Stimulated activated CD8-positive, alpha-beta memory T cell treated with anti-CD3 and anti-CD28 coated beads, Interleukin-15, amount 100 ng/mL, for 24 hours (primary cell): ENCODE measurements around the gene COL6A1.
"Not testable (repeated sequence)": the region's sequence is repeated elsewhere in the genome, so short reads cannot be mapped to it uniquely, and the experiment has no call there.

ENCODE experiments used
- DNase-seq: peaks from one replicate; pipeline ENCODE4 v3.0.0-alpha.2; 2020; ENCODE audit warnings: low read depth

Gene COL6A1

DNA sequence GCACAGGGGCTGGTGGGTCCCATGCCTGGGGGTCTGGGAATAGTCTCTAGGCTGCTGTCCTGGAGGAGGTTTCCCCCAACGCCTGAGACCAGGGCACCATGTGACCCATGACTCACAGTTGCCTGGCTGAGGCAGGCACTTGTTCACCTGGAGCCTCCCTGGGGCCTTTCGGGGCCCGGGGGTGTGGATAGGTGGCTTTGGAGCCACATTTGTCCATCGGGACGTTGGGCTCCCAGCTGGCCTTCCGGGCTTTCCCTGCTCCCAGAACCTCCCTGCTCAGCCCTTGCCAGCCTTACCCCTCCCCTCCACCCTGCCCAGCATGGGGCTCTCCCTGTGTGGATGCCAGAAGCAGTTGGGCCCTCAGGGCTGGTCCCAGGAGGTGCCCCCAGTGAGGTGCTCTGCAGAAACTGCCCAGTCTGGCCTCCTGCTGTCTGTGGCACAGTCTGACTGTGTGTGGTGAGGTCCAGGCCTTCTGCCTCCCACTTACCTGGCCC, 14.2 kb downstream of the COL6A1 start:
- no peak for DNase-seq

GRCh38 chr21:45996311-45997204, 15.0 kb downstream of the COL6A1 start:
- DNase-seq, result no peak

- DNase-seq, result no peak
These were observed 15.6 kb downstream of the COL6A1 start for GRCh38 chr21:45997205-45997494.

- no peak for DNase-seq
These were observed 16.1 kb downstream of the COL6A1 start for GRCh38 chr21:45997495-45998275.

GRCh38 chr21:45998276-45998701, 16.7 kb downstream of the COL6A1 start:
- DNase-seq, result no peak

GRCh38 chr21:45998871-45999580, 17.5 kb downstream of the COL6A1 start:
- DNase-seq, result no peak

DNA sequence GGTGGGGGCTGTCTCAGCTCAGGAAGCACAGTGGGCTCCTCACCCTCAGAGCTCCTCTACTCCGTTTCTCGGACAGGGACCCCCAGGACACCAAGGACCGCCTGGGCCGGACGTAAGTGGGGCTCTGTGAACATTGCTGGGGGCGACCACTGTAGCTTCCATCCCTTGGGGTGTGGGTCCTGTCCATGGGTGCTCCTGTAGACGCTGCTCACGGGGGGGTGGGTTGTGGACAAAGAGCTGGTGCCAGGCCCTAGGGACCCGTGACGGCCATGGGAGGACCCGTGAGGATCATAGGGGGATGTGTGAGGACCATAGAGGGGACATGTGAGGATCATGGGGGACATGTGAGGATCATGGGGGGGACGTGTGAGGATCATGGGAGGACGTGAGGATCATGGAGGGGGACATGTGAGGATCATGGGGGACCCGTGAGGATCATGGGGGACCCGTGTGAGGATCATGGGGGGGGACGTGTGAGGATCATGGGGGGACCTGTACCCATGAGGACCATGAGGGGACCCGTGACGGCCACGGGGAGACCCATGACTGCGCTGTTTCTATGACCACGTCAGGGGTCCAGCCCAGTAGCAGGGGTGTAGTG, 18.1 kb downstream of the COL6A1 start:
- DNase-seq, result no peak

DNA sequence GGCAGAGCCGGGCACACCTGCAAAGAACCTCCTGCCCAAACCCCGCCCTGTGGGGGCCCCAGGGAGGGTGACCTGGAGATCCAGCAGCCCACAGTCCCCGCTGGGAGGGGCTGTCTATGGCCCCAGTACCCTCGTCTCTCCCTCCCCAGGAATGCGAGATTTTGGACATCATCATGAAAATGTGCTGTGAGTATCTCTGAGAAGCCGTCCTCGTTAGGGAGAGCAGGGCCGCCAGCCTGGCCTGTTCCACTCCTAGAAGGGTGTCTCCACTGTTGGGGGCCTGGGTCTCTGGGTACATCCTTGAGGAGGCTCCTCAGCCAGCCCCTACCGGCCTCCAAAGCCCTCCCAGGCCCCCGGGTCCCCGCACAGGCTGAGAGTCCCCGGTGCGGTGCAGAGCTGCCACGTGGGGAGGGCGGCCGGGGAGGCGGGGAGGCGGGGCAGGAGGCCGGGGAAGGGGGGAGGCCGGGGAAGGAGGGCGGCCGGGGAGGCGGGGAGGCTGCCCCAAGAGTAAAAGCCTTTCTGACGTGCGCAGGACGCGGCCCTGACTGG, 18.7 kb downstream of the COL6A1 start:
- DNase-seq, result no peak

GRCh38 chr21:46000731-46001641, 19.4 kb downstream of the COL6A1 start:
- DNase-seq, result no peak

DNA sequence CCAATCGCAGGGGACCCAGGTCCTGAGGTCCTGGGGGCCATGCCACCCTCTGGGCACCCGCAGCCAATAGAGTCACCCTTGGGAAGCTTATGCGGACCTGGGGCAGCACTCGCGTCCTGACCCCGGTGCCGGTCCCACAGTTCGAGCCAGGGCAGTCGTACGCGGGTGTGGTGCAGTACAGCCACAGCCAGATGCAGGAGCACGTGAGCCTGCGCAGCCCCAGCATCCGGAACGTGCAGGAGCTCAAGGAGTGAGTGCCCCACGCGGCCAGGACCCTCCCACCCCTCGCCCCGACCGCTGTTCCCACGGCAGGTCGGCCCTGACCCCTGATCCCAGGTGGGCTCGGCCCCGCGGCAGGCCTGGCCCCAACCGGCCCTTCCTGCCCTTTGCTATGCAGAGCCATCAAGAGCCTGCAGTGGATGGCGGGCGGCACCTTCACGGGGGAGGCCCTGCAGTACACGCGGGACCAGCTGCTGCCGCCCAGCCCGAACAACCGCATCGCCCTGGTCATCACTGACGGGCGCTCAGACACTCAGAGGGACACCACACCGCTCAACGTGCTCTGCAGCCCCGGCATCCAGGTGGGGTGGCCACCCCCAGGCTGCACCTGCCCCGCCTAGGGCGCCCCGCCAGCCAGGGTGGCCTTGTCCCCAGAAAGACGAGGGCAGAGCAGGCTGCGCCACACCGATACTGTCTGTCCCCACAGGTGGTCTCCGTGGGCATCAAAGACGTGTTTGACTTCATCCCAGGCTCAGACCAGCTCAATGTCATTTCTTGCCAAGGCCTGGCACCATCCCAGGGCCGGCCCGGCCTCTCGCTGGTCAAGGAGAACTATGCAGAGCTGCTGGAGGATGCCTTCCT, 20.5 kb downstream of the COL6A1 start:
- DNase-seq, result no peak

GRCh38 chr21:46002841-46003574, 21.4 kb downstream of the COL6A1 start:
- no peak for DNase-seq

DNA sequence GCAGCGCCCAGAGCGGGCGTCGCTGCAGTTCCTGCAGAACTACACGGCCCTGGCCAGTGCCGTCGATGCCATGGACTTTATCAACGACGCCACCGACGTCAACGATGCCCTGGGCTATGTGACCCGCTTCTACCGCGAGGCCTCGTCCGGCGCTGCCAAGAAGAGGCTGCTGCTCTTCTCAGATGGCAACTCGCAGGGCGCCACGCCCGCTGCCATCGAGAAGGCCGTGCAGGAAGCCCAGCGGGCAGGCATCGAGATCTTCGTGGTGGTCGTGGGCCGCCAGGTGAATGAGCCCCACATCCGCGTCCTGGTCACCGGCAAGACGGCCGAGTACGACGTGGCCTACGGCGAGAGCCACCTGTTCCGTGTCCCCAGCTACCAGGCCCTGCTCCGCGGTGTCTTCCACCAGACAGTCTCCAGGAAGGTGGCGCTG, 22.0 kb downstream of the COL6A1 start:
- DNase-seq, result no peak

- no peak for DNase-seq
These were observed 22.7 kb downstream of the COL6A1 start for GRCh38 chr21:46004168-46004861.

- DNase-seq, result no peak
These were observed 23.5 kb downstream of the COL6A1 start for GRCh38 chr21:46005081-46005480.

GRCh38 chr21:46005481-46005881, 23.9 kb downstream of the COL6A1 start:
- DNase-seq, result no peak

DNA sequence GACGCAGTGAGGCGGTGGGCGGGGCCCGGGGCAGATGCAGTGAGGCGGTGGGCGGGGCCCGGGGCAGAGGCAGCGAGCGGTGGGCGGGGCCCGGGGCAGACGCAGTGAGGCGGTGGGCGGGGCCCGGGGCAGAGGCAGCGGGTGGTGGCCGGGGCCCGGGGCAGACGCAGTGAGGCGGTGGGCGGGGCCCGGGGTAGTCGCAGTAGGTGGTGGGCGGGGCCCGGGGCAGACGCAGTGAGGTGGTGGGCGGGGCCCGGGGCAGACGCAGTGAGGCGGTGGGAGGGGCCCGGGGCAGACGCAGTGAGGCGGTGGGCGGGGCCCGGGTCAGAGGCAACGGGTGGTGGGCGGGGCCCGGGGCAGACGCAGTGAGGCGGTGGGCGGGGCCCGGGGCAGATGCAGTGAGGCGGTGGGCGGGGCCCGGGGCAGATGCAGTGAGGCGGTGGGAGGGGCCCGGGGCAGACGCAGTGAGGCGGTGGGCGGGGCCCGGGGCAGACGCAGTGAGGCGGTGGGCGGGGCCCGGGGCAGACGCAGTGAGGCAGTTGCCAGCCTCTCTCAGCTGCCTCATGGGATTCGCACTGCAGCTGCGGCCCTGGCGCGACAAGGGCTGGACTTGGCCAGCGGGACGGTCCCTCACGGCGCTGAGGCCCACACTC, 24.4 kb downstream of the COL6A1 start:
- not testable (repeated sequence) for DNase-seq

DNA sequence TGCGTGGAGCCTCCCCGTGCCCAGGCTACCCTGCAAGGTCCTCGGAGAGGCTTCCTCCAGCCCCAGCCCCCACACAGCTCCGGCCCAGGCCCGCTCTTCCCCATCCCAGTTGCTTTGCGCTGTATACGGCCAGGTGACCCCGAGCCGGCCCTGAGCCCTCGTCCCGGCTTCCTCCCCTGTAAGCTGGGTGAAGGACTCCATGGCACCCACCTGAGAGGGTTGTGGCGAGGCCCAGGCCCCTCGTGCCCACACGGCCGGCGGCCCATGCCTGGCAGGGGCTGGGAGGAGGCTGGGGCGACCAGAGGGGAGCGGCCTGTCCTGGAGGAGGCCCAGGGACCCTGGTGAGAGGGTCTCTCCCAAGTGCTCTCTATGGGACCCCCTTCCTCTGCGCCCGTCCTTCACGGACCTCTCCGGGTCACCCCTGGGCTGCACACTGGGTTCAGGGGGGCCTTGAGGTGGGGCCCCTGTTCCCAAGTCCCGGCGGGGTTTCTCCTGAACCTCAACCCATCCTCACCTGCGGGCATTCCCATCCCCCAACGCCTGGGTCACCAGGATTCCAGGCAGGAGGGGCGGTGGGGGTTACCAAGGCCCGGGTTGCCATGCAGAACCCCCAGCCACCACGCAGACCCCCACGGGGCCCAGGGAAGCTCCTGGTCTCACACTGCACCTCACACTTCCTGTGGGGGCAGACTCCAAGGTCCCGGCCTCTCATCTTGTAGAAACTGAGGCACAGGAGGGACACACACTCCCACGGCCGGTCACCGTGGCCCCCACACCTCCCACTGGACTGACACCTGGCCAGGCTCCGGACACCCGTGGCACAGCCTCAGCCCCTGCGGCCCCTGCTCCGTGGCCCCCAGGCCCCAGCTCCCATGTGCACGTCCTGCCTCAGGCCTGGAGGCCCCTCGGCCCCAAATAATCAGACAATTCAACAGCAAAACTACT, 25.2 kb downstream of the COL6A1 start:
- DNase-seq, result no peak
